B cell (primary cell): ENCODE measurements around the gene CACNB2. TPM values are rescaled to one million over a fixed set of nuclear protein-coding genes. Genes with fewer than 3 reads are reported as not detected.

ENCODE experiments used
- ATAC-seq: fragments of 200-7000 bp; cut with Tn5 transposase; one replicate; pipeline ENCODE4 v1.10.0; 2021; ENCODE audit warnings: low read depth, mild to moderate bottlenecking, moderate number of reproducible peaks, moderate library complexity
- CTCF ChIA-PET: fragments of 350-600 bp; sonication (Branson Sonifier 250); formaldehyde crosslinking; loops from one replicate; lab custom pipeline; 2021; ENCODE audit warnings: antibody characterized with exemption, inconsistent platforms; lab: Charles Lee
- POLR2A ChIA-PET: fragments of 350-600 bp; sonication (Branson Sonifier 250); formaldehyde crosslinking; loops from one replicate; lab custom pipeline; 2021; ENCODE audit warnings: antibody characterized with exemption; lab: Charles Lee
- DNase-seq: peaks from one replicate; pipeline ENCODE4 v3.0.0; 2013
- H2AFZ ChIP-seq: 2 replicates; pipeline ENCODE4 v1.6.1; 2012; ENCODE audit warnings: mild to moderate bottlenecking, low read depth, low read length; ENCODE audit not compliant: insufficient read depth, poor library complexity, severe bottlenecking
- H3K27ac ChIP-seq, 2 donors: 1 replicate in 1 of 2; 2 replicates in 1 of 2; pipeline ENCODE4 v1.5.1; 2012 to 2013; ENCODE audit warnings: low read length in 2 of 2, mild to moderate bottlenecking in 2 of 2, moderate library complexity in 1 of 2
- H3K27me3 ChIP-seq, 4 experiments: fragments of 200-600 bp in 1 of 4; sonication (generic) in 1 of 4; replicated peaks in 1 of 4; 1 replicate in 2 of 4; 2 replicates in 2 of 4; pipeline versions ENCODE4 v1.6.1 to v1.7.0; 2013 to 2016; ENCODE audit warnings: low read length in 3 of 4, mild to moderate bottlenecking in 2 of 4, mixed read lengths in 1 of 4, moderate library complexity in 1 of 4; ENCODE audit not compliant: insufficient read depth in 4 of 4, control insufficient read depth in 3 of 4; ENCODE audit errors: control extremely low read depth in 1 of 4
- H3K36me3 ChIP-seq, 2 experiments: replicated peaks in 1 of 2; 1 replicate in 1 of 2; 2 replicates in 1 of 2; pipeline versions ENCODE4 v1.6.1 to v1.7.1; 2013; ENCODE audit warnings: low read length in 1 of 2; ENCODE audit not compliant: insufficient read depth in 2 of 2, control insufficient read depth in 1 of 2; ENCODE audit errors: control extremely low read depth in 1 of 2, extremely low read depth in 1 of 2
- H3K4me1 ChIP-seq, 2 donors: fragments of 200-600 bp in 1 of 2; sonication (generic) in 1 of 2; 1 replicate in 1 of 2; 2 replicates in 1 of 2; pipeline versions ENCODE4 v1.5.1 to v1.6.1; 2013 to 2017; ENCODE audit warnings: low read length in 2 of 2; ENCODE audit not compliant: control insufficient read depth in 2 of 2, insufficient read depth in 2 of 2
- H3K4me2 ChIP-seq: replicated peaks from 2 replicates; pipeline ENCODE3; 2012; ENCODE audit warnings: mild to moderate bottlenecking, low read depth, low read length; ENCODE audit not compliant: poor library complexity, severe bottlenecking
- H3K4me3 ChIP-seq, 5 experiments: fragments of 200-600 bp in 1 of 5; sonication (generic) in 1 of 5; 1 replicate in 3 of 5; 2 replicates in 2 of 5; pipeline versions ENCODE4 v1.5.1 to v1.7.0; 2011 to 2016; ENCODE audit warnings: low read length in 4 of 5, mild to moderate bottlenecking in 4 of 5, low read depth in 2 of 5, control low read depth in 1 of 5, moderate library complexity in 1 of 5; ENCODE audit not compliant: insufficient read depth in 1 of 5; ENCODE audit errors: control extremely low read depth in 1 of 5, extremely low read depth in 1 of 5
- H3K79me2 ChIP-seq: fragments of 200-600 bp; sonication (generic); one replicate; pipeline ENCODE4 v1.6.0; 2016; ENCODE audit warnings: low read length; ENCODE audit not compliant: control insufficient read depth, insufficient read depth
- H3K9ac ChIP-seq: fragments of 200-600 bp; sonication (generic); 2 replicates; pipeline ENCODE4 v1.6.1; 2017; ENCODE audit warnings: mild to moderate bottlenecking, low read length, moderate library complexity
- H3K9me3 ChIP-seq, 3 donors: one replicate each; pipeline versions ENCODE4 v1.6.1 to v1.7.1; 2013; ENCODE audit warnings: low read length in 2 of 3; ENCODE audit not compliant: control insufficient read depth in 2 of 3, insufficient read depth in 1 of 3; ENCODE audit errors: control extremely low read depth in 1 of 3
- H4K20me1 ChIP-seq: 2 replicates; pipeline ENCODE4 v1.6.0; 2012; ENCODE audit warnings: mild to moderate bottlenecking, low read length; ENCODE audit not compliant: insufficient read depth, control insufficient read depth, poor library complexity, severe bottlenecking
- H3K27ac Mint-ChIP-seq: one replicate; pipeline ENCODE4 v1.8.0; 2021; ENCODE audit warnings: mixed read lengths
- H3K27me3 Mint-ChIP-seq: one replicate; pipeline ENCODE4 v1.8.0; 2021; ENCODE audit warnings: mixed read lengths
- H3K4me1 Mint-ChIP-seq: one replicate; pipeline ENCODE4 v1.8.0; 2021; ENCODE audit warnings: mixed read lengths
- H3K4me3 Mint-ChIP-seq: one replicate; pipeline ENCODE4 v1.8.0; 2021; ENCODE audit warnings: mixed read lengths
- H3K9me3 Mint-ChIP-seq: one replicate; pipeline ENCODE4 v1.8.0; 2022; ENCODE audit warnings: mixed read lengths; ENCODE audit not compliant: insufficient read depth
- EZH2 ChIP-seq: IDR thresholded peaks from 2 replicates; pipeline ENCODE4 v1.6.1; 2012; ENCODE audit warnings: borderline replicate concordance, low read depth, mild to moderate bottlenecking, moderate library complexity, low read length; ENCODE audit not compliant: insufficient read depth, poor library complexity, severe bottlenecking
- WGBS: methylation state at CpG from one replicate; pipeline ENCODE4 v1.1.5; 2013; ENCODE audit warnings: missing lambda C conversion rate; ENCODE audit not compliant: insufficient coverage; 5-methylcytosine and 5-hydroxymethylcytosine counted together
- intact Hi-C: fragments of 100-400 bp; cut with micrococcal nuclease; formaldehyde crosslinking; loops from one replicate; pipeline ENCODE4 v1.10.0; 2022
- polyA plus RNA-seq: library from polyadenylated mRNA; depleted of rRNA; stranded (reverse); fragments of >200 nt; gene quantifications from 2 replicates; pipeline ENCODE4 v1.2.3, GENCODE V29; 2012
- total RNA-seq, 2 donors: library from RNA; stranded (reverse); fragments of 120-200 nt in 1 of 2; gene quantifications; 1 replicate in 1 of 2; 2 replicates in 1 of 2; pipeline versions ENCODE4 v1.2.3 to v1.2.4, GENCODE V29; 2013 to 2022
- TF ChIP-seq, protein P1 (sequence below): fragments of 200-600 bp; IDR thresholded peaks from one replicate; pipeline ENCODE4 v1.8.0; 2022; ENCODE audit warnings: antibody characterized with exemption, mild to moderate bottlenecking

Gene CACNB2
- total and polyA plus RNA-seq, 2 donors (not counting 1 experiment from before 2014, with no cell fraction given): not detected

GRCh38 chr10:18528292-18528691 is 388.1 kb downstream of the CACNB2 start:
- no peak for DNase-seq
- H3K27ac ChIP-seq: no peak overlapping the region
- no peaks in the 10 kb centered on the region for H3K36me3 ChIP-seq
- H3K9me3 ChIP-seq: no peaks in the 10 kb centered on the region
- H3K4me1 Mint-ChIP-seq: no peaks in the 10 kb centered on the region
- H3K4me3 Mint-ChIP-seq: no peak overlapping the region
- H4K20me1 ChIP-seq: no peaks in the 10 kb centered on the region
- CTCF ChIA-PET: no interaction called here
- H3K9ac ChIP-seq: no peak overlapping the region
- intact Hi-C loops: no loop called here
- no peaks in the 10 kb centered on the region for H3K27me3 ChIP-seq
- TF ChIP-seq EZH2: no peak
- TF ChIP-seq, protein P1, sequence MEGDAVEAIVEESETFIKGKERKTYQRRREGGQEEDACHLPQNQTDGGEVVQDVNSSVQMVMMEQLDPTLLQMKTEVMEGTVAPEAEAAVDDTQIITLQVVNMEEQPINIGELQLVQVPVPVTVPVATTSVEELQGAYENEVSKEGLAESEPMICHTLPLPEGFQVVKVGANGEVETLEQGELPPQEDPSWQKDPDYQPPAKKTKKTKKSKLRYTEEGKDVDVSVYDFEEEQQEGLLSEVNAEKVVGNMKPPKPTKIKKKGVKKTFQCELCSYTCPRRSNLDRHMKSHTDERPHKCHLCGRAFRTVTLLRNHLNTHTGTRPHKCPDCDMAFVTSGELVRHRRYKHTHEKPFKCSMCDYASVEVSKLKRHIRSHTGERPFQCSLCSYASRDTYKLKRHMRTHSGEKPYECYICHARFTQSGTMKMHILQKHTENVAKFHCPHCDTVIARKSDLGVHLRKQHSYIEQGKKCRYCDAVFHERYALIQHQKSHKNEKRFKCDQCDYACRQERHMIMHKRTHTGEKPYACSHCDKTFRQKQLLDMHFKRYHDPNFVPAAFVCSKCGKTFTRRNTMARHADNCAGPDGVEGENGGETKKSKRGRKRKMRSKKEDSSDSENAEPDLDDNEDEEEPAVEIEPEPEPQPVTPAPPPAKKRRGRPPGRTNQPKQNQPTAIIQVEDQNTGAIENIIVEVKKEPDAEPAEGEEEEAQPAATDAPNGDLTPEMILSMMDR: no peak
- no peak overlapping the region for H3K4me3 ChIP-seq
- H3K79me2 ChIP-seq: no peaks in the 10 kb centered on the region
- H3K4me2 ChIP-seq: no peak overlapping the region
- POLR2A ChIA-PET: no interaction called here
- H3K9me3 Mint-ChIP-seq: peaks cover 2% of the 10 kb centered on the region
- no peak overlapping the region for H2AFZ ChIP-seq
- ATAC-seq: no peak
- no peak overlapping the region for H3K27ac Mint-ChIP-seq
- H3K4me1 ChIP-seq: no peaks in the 10 kb centered on the region
- 100% methylated on average over 1 of the region's 3 CpGs for WGBS
- no peaks in the 10 kb centered on the region for H3K27me3 Mint-ChIP-seq

- no peak overlapping the region for H2AFZ ChIP-seq
- H3K27ac ChIP-seq: no peak overlapping the region
- no peak for ATAC-seq
- H4K20me1 ChIP-seq: no peaks in the 10 kb centered on the region
- peaks cover 2% of the 10 kb centered on the region for H3K9me3 Mint-ChIP-seq
- no peaks in the 10 kb centered on the region for H3K27me3 Mint-ChIP-seq
- no peaks in the 10 kb centered on the region for H3K4me1 Mint-ChIP-seq
- H3K27me3 ChIP-seq: no peaks in the 10 kb centered on the region
- H3K4me3 ChIP-seq: no peak overlapping the region
- intact Hi-C loops: no loop called here
- no peak overlapping the region for H3K4me2 ChIP-seq
- H3K4me1 ChIP-seq: no peaks in the 10 kb centered on the region
- peaks cover 0 to 2% of the 10 kb centered on the region in 2 experiments for H3K36me3 ChIP-seq
- H3K79me2 ChIP-seq: no peaks in the 10 kb centered on the region
- no peak overlapping the region for H3K9ac ChIP-seq
- no peak overlapping the region for H3K4me3 Mint-ChIP-seq
- H3K27ac Mint-ChIP-seq: no peak overlapping the region
- TF ChIP-seq, protein P1: no peak
- TF ChIP-seq EZH2: no peak
- no peaks in the 10 kb centered on the region for H3K9me3 ChIP-seq
- POLR2A ChIA-PET: no interaction called here
- CTCF ChIA-PET: no interaction called here
- no peak for DNase-seq
- WGBS: 95% methylated on average over 4 of the region's 7 CpGs
These were observed 392.8 kb downstream of the CACNB2 start for GRCh38 chr10:18532881-18533535.
